HEK293T (cell line): ENCODE data around the gene CAGE1.
"Not testable (repeated sequence)": the region's sequence is repeated elsewhere in the genome, so short reads cannot be mapped to it uniquely, and the experiment has no call there.

Experiments used
- ARNT ChIP-seq: fragments of 450-650 bp; IDR thresholded peaks from 2 replicates; pipeline ENCODE4 v1.6.1; 2017; ENCODE audit warnings: mild to moderate bottlenecking
- BHLHE40 ChIP-seq: fragments of 450-650 bp; IDR thresholded peaks from 2 replicates; pipeline ENCODE4 v1.6.1; 2016; ENCODE audit warnings: mild to moderate bottlenecking, moderate library complexity, borderline replicate concordance
- ELF4 ChIP-seq: fragments of 450-650 bp; IDR thresholded peaks from 2 replicates; pipeline ENCODE4 v1.6.1; 2017; ENCODE audit warnings: antibody characterized with exemption
- FOXA1 ChIP-seq: fragments of 450-650 bp; IDR thresholded peaks from 2 replicates; pipeline ENCODE4 v1.6.1; 2016; ENCODE audit warnings: mild to moderate bottlenecking
- FOXK2 ChIP-seq: fragments of 450-650 bp; IDR thresholded peaks from 2 replicates; pipeline ENCODE4 v1.6.1; 2016; ENCODE audit warnings: mild to moderate bottlenecking
- FOXM1 ChIP-seq: fragments of 450-650 bp; IDR thresholded peaks from 2 replicates; pipeline ENCODE4 v1.6.1; 2017; ENCODE audit warnings: mild to moderate bottlenecking, borderline replicate concordance
- PKNOX1 ChIP-seq: fragments of 450-650 bp; IDR thresholded peaks from 2 replicates; pipeline ENCODE4 v1.6.1; 2016
- SP1 ChIP-seq: fragments of 450-650 bp; IDR thresholded peaks from 2 replicates; pipeline ENCODE4 v1.6.1; 2017
- SUZ12 ChIP-seq: fragments of 450-650 bp; IDR thresholded peaks from 2 replicates; pipeline ENCODE4 v1.6.1; 2016; ENCODE audit warnings: mild to moderate bottlenecking
- TARDBP ChIP-seq: fragments of 450-650 bp; IDR thresholded peaks from 2 replicates; pipeline ENCODE4 v1.6.1; 2016
- ZNF384 ChIP-seq: fragments of 450-650 bp; IDR thresholded peaks from 2 replicates; pipeline ENCODE4 v1.6.1; 2016

GRCh38 chr6:7351916-7352315 is 37.6 kb downstream of the CAGE1 start:
- not testable (repeated sequence) for TF ChIP-seq ARNT, FOXM1, FOXA1, BHLHE40, ZNF384, PKNOX1, TARDBP, FOXK2, SP1, SUZ12, ELF4
